Measurements from ENCODE around the gene CCR2.

The CCR2 gene

GRCh38 chr3:46337911-46338310, 16.0 kb upstream of the CCR2 start:
- Histone ChIP-seq H3K27me3 (no peaks in the 10 kb centered on the region), H3K4me1 (no peaks in the 10 kb centered on the region), H3K36me3 (no peaks in the 10 kb centered on the region), H3K4me3 (ENCODE audit: low read depth, low read length) (no peak overlapping the region), H3K9me3 (no peaks in the 10 kb centered on the region)
- no peak for DNase-seq
- no peak for TF ChIP-seq CTCF (IDR thresholded peaks at IDR 0.05; ENCODE audit: low read depth, low read length)

GRCh38 chr3:46338840-46339239, 15.1 kb upstream of the CCR2 start:
- Histone ChIP-seq H3K27me3 (no peaks in the 10 kb centered on the region), H3K9me3 (no peaks in the 10 kb centered on the region), H3K36me3 (no peaks in the 10 kb centered on the region), H3K4me3 (ENCODE audit: low read depth, low read length) (no peak overlapping the region), H3K4me1 (no peaks in the 10 kb centered on the region)
- no peak for TF ChIP-seq CTCF (IDR thresholded peaks at IDR 0.05; ENCODE audit: low read depth, low read length)
- DNase-seq, result no peak

- Histone ChIP-seq H3K4me3 (ENCODE audit: low read depth, low read length) (no peak overlapping the region), H3K4me1 (no peaks in the 10 kb centered on the region), H3K9me3 (no peaks in the 10 kb centered on the region), H3K36me3 (no peaks in the 10 kb centered on the region), H3K27me3 (no peaks in the 10 kb centered on the region)
- TF ChIP-seq CTCF (IDR thresholded peaks at IDR 0.05; ENCODE audit: low read depth, low read length), result no peak
- DNase-seq, result no peak
Observed at GRCh38 chr3:46344476-46344875, 9.4 kb upstream of the CCR2 start.

GRCh38 chr3:46348823-46349482, 5.0 kb upstream of the CCR2 start:
- Histone ChIP-seq H3K27me3 (no peaks in the 10 kb centered on the region), H3K9me3 (no peaks in the 10 kb centered on the region), H3K4me1 (no peaks in the 10 kb centered on the region), H3K36me3 (no peaks in the 10 kb centered on the region), H3K4me3 (ENCODE audit: low read depth, low read length) (no peak overlapping the region)
- no peak for TF ChIP-seq CTCF (IDR thresholded peaks at IDR 0.05; ENCODE audit: low read depth, low read length)
- no peak for DNase-seq

GRCh38 chr3:46349484-46350261, 4.2 kb upstream of the CCR2 start:
- no peak for DNase-seq
- H3K4me3 ChIP-seq (ENCODE audit: low read depth, low read length), result no peak overlapping the region
- no peaks in the 10 kb centered on the region for H3K36me3 ChIP-seq
- no peaks in the 10 kb centered on the region for H3K27me3 ChIP-seq
- no peaks in the 10 kb centered on the region for H3K9me3 ChIP-seq
- TF ChIP-seq CTCF (IDR thresholded peaks at IDR 0.05; ENCODE audit: low read depth, low read length), result no peak
- no peaks in the 10 kb centered on the region for H3K4me1 ChIP-seq

- Histone ChIP-seq H3K9me3 (no peaks in the 10 kb centered on the region), H3K27me3 (no peaks in the 10 kb centered on the region), H3K36me3 (no peaks in the 10 kb centered on the region), H3K4me3 (ENCODE audit: low read depth, low read length) (no peak overlapping the region), H3K4me1 (no peaks in the 10 kb centered on the region)
- no peak for DNase-seq
- no peak for TF ChIP-seq CTCF (IDR thresholded peaks at IDR 0.05; ENCODE audit: low read depth, low read length)
Observed at GRCh38 chr3:46350262-46350565, 3.7 kb upstream of the CCR2 start.
